Lower lobe of right lung (tissue), 2 donors: ENCODE measurements around the gene TSC22D2. TPM values are rescaled to one million over a fixed set of nuclear protein-coding genes. Genes with fewer than 3 reads are reported as not detected.

Experiments used
- ATAC-seq, 2 donors: fragments of 200-7000 bp; cut with Tn5 transposase; one replicate each; pipeline ENCODE4 v1.9.1; 2020 to 2022; ENCODE audit warnings: mild to moderate bottlenecking in 2 of 2, moderate library complexity in 2 of 2
- DNase-seq: peaks from one replicate; pipeline ENCODE4 v3.0.0-alpha.2; 2020
- H3K27ac ChIP-seq: fragments of 200-600 bp; one replicate; pipeline ENCODE4 v1.8.0; 2022
- H3K27me3 ChIP-seq: fragments of 200-600 bp; one replicate; pipeline ENCODE4 v1.8.0; 2022; ENCODE audit warnings: low read depth
- H3K36me3 ChIP-seq: fragments of 200-600 bp; one replicate; pipeline ENCODE4 v1.8.0; 2022; ENCODE audit warnings: mild to moderate bottlenecking
- H3K4me1 ChIP-seq: fragments of 200-600 bp; one replicate; pipeline ENCODE4 v1.8.0; 2022
- H3K4me3 ChIP-seq: fragments of 200-600 bp; one replicate; pipeline ENCODE4 v1.8.0; 2022; ENCODE audit warnings: mild to moderate bottlenecking
- H3K9me3 ChIP-seq: fragments of 200-600 bp; one replicate; pipeline ENCODE4 v1.8.0; 2022
- CTCF ChIP-seq: fragments of 200-600 bp; IDR thresholded peaks from one replicate; pipeline ENCODE4 v1.8.0; 2022; ENCODE audit warnings: antibody characterized with exemption, mild to moderate bottlenecking
- intact Hi-C: fragments of 100-400 bp; cut with DNase I; formaldehyde crosslinking; loops from one replicate; pipeline ENCODE4 v1.11.0; 2022
- total RNA-seq: library from RNA; stranded (reverse); fragmentation: NEBNext Ultra II Directional; extraction: Animal tissue kit (Norgen Biotek cat#: 25700); gene quantifications from one replicate; pipeline ENCODE4 v1.2.1, GENCODE V29; 2021
- donor health status: DM: no; HTN: yes; CAD: no; lungs with severe emphysema.

The TSC22D2 gene
- total RNA-seq, 1 donor from 2014 or later = 21.3 TPM

- Histone ChIP-seq H3K27me3 (no peaks in the 10 kb centered on the region), H3K9me3 (no peaks in the 10 kb centered on the region), H3K36me3 (no peaks in the 10 kb centered on the region), H3K4me3 (peak overlapping the region; percentile 88), H3K27ac (peak overlapping the region; percentile 99), H3K4me1 (peaks cover 37% of the 10 kb centered on the region)
- peak; percentile 0 to 4 for ATAC-seq
- intact Hi-C loops = loop anchor here (10.0 kb wide), 1 partner anchor 84 kb away; no protein-coding TSS in a partner anchor
- TF ChIP-seq CTCF = peak; percentile 2
- peak; percentile 71 for DNase-seq
Measured at GRCh38 chr3:150410311-150411105, 2.4 kb downstream of the TSC22D2 start.

GRCh38 chr3:150411106-150411460, 3.0 kb downstream of the TSC22D2 start:
- intact Hi-C loops = loop anchor here (10.0 kb wide), 1 partner anchor 84 kb away; no protein-coding TSS in a partner anchor
- Histone ChIP-seq H3K4me1 (peaks cover 42% of the 10 kb centered on the region), H3K27ac (peak overlapping the region; percentile 99)

GRCh38 chr3:150411546-150411945, 3.4 kb downstream of the TSC22D2 start:
- no peaks in the 10 kb centered on the region for H3K36me3 ChIP-seq
- peak overlapping the region; percentile 4 for H3K27ac ChIP-seq

More at GRCh38 chr3:150411106-150411460, 3.0 kb downstream of the TSC22D2 start:
- peak overlapping the region; percentile 88 for H3K4me3 ChIP-seq
- no peaks in the 10 kb centered on the region for H3K9me3 ChIP-seq
- ATAC-seq = no peak
- H3K36me3 ChIP-seq = no peaks in the 10 kb centered on the region
- H3K27me3 ChIP-seq = no peaks in the 10 kb centered on the region
- TF ChIP-seq CTCF = no peak
- no peak for DNase-seq

GRCh38 chr3:150411976-150412375, 3.9 kb downstream of the TSC22D2 start:
- H3K36me3 ChIP-seq = no peaks in the 10 kb centered on the region
- H3K4me3 ChIP-seq = peak overlapping the region; percentile 88
- ATAC-seq (no peak), DNase-seq (no peak)
- H3K9me3 ChIP-seq = no peaks in the 10 kb centered on the region
- no peak overlapping the region for H3K27ac ChIP-seq
- intact Hi-C loops = loop anchor here (10.0 kb wide), 1 partner anchor 83 kb away; no protein-coding TSS in a partner anchor
- H3K27me3 ChIP-seq = no peaks in the 10 kb centered on the region
- no peak for TF ChIP-seq CTCF
- H3K4me1 ChIP-seq = peaks cover 46% of the 10 kb centered on the region

More at GRCh38 chr3:150411546-150411945, 3.4 kb downstream of the TSC22D2 start:
- no peak for ATAC-seq
- Histone ChIP-seq H3K9me3 (no peaks in the 10 kb centered on the region), H3K4me1 (peaks cover 46% of the 10 kb centered on the region), H3K4me3 (peak overlapping the region; percentile 88), H3K27me3 (no peaks in the 10 kb centered on the region)
- no peak for TF ChIP-seq CTCF
- intact Hi-C loops = loop anchor here (10.0 kb wide), 1 partner anchor 83 kb away; no protein-coding TSS in a partner anchor
- no peak for DNase-seq

GRCh38 chr3:150412561-150413231, 4.6 kb downstream of the TSC22D2 start:
- ATAC-seq = no peak
- TF ChIP-seq CTCF = no peak
- Histone ChIP-seq H3K36me3 (no peaks in the 10 kb centered on the region), H3K27ac (no peak overlapping the region), H3K4me3 (peak overlapping the region; percentile 88), H3K9me3 (no peaks in the 10 kb centered on the region), H3K27me3 (no peaks in the 10 kb centered on the region), H3K4me1 (peaks cover 49% of the 10 kb centered on the region)
- intact Hi-C loops = loop anchor here (10.0 kb wide), 1 partner anchor 82 kb away; no protein-coding TSS in a partner anchor
- no peak for DNase-seq
